GM04504 (cell line): ENCODE data around the gene MPHOSPH6.
A peak's percentile ranks its signal among the peaks of the same experiment; 100 is the strongest.
"Not testable (repeated sequence)": the region's sequence is repeated elsewhere in the genome, so short reads cannot be mapped to it uniquely, and the experiment has no call there.

Source experiments
- DNase-seq: peaks from one replicate; pipeline ENCODE4 v3.0.0-alpha.2; 2012; ENCODE audit warnings: low read depth

MPHOSPH6 gene

DNA sequence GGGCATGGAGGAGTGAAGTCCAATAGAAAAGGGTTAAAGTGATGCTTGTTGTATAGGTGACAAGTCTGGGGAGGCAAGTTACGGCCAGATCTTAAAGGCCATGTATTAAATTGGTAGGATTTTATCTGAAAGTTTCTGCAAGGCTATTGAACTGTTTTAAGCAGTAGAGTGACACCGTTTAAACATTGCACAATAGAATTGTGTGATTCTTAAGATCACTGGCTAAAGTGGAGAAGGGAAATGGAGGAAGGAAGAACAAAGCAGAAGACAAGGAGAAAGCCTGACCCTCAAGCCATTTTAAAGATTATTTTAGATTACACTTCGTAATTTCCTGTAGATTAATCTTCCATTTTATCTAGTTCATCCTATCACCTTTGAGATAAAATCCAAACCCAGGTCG is 5.6 kb upstream of the MPHOSPH6 start:
- no peak for DNase-seq

DNA sequence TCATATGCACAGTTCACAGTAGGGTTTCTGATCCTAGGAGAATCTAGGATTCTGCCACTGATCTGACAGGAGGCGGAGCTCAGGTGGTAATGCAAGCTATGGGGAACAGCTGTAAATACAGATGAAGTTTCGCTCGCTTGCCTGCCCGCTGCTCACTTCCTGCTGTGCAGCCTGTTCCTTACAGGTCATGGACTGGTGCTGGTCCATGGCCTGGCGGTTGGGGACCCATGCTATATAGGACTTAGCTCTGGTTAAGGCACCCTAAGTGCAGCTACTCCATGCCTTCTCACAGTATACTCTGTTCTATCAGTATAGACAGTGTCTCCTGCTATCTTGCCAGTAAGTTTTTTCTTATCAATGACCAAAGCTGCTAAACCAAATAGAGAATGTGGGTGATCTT is 2.4 kb downstream of the MPHOSPH6 start:
- no peak for DNase-seq

DNA sequence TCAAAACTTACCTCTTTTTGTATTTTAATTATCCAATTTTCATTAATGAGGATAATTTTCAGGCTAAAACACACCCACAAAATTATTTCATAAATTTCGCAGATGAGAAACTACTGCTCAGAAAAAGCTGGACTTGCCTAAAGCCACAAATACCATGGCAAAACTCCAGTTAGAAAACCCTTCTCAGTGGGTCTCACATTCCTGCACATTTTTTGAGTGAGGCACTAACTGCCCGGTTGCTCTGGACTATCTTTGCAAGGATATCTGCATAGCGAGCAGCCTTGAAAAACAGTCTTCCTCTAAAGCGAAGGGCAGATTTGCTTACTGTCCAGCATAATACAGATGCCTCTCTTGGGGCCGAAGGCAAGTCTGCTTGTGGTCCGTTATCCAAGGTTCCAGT is 9.8 kb downstream of the MPHOSPH6 start:
- no peak for DNase-seq

DNA sequence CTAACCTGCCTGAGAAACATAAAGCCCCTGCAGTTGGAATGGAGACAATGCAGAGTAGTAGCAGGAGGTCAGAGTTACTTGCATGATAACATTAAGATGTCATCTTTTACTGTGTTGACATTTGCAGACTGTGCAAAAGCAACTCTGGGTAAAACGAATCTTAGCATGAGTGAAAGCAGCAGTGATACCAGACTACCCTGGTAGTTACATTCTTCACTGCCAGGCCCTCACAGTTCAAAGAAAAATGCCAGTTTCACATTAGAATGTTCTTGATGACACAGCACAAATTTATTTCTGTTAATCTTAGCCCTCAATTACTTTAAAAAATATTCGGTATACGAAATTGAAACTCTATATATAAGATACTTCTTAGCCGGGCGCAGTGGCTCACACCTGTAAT is 12.2 kb downstream of the MPHOSPH6 start:
- no peak for DNase-seq

DNA sequence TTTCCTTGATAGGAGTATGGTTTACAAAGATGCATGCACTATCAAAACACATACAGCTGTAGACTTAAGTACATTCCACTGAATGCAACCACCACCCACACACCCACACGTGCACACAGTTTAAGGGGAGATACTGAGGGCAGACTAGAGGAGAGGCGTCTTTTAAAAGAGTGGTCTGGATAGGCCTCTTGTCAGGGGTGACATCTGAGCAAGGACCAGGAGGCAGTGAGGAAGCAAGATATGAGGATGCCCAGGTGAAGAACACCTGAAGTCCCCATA is 12.6 kb downstream of the MPHOSPH6 start:
- DNase-seq = no peak

DNA sequence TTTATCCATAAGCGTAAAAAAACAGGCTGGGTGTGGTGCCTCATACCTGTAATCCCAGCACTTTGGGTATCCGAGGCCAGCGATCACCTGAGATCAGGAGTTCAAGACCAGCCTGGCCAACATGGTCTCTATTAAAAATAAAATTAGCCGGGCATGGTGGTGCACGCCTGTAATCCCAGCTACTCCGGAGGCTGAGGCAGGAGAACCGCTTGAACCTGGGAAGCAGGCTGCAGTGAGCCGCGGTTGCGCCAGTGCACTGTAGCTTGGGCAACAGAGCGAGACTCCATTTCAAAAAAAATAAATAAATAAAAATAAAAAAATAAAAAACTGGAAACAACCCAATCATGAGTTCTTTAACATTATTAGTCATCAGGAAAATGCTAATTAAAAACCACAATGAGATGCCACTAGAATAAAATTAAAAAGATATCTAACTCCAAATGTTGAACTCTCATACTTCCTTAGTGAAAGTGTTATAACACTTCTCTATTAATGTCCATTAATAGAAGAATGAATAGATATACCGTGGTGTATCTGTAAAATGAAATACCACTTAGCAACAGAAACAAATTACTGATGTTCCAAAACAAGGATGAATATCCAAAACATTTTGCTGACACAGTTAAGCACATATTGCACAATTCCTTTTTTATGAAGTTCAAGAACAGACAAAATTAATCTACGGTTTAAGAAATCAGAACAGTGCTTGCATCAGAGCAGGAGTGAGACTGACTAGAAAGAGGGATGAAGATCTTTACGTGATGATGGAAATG is 13.1 kb downstream of the MPHOSPH6 start:
- DNase-seq = peak; percentile 22

DNA sequence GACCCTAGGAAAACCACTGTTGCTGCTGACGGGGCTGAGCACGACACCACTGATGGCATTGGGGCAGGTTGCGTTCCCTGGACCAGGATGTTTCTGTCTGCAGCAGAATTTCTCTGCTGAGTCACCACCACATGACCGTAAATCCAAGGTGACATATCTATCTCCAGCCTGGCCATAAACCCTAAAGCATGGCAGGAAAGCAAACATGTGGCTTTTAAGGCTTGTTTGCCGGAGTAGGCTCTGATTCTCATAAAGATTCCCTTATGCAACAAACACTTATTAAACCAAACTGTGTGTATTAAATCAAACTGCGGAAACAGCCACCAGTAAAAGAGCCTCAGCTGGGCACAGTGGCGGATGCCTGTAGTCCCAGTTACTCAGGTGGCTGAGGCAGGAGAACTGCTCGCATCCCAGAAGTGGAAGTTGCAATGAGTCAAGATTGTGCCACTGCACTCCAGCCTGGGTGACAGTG is 17.3 kb downstream of the MPHOSPH6 start:
- peak; percentile 23 for DNase-seq

DNA sequence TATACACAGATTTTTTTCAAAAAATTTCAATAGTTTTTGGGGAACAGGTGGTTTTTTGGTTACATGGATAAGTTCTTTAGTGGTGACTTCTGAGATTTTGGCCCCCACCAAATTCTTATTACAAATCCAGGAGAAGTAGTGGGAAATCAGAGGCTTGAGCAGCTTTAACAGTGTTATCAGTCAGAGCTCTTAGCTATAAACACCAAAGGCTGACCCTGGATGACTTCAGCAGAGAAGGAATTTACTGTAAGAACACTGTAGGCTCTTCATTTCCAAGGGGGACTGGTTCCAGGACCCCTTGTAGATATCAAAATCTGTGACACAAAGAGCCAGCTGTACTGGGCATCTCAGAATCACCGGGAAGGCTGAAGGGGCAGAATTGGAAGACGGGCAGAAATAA is 17.8 kb downstream of the MPHOSPH6 start:
- no peak for DNase-seq

DNA sequence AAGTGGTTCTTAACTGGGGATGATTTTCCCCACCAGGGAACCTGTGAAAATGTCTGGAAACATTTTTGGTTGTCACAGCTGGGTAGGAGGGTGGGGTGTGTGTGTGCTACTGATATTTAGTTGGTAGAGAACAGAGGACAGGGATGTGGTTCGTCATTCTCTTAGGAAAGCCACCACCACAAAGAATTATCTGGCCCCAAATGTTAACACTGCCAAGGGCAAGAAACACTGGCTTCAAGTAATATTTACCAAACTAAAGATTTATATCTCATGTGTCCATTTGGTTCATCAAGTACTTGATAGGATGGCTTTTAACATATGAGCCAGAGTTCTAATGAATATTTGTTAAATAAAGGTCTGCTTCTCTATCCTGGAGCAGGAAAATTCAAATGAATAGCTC is 19.5 kb downstream of the MPHOSPH6 start:
- no peak for DNase-seq

DNA sequence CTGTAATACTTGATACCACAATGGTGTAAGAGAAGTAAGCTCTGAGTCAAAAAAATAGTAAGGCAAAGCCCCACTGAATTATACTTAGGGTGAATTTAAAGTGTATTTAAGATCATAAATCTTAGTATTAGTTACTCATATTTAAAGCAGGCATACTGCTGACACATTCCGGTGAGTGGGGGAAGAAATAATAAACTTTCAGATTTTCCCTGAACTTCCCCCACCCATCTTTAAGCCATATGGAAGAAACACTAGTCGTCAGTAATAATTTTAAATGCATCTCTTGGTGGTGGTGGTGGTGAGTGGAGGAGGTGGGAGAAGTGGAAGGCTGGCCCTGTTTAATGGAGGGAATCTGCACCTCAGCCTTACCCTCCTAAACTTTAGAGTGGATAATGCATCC is 20.5 kb downstream of the MPHOSPH6 start:
- DNase-seq = no peak

DNA sequence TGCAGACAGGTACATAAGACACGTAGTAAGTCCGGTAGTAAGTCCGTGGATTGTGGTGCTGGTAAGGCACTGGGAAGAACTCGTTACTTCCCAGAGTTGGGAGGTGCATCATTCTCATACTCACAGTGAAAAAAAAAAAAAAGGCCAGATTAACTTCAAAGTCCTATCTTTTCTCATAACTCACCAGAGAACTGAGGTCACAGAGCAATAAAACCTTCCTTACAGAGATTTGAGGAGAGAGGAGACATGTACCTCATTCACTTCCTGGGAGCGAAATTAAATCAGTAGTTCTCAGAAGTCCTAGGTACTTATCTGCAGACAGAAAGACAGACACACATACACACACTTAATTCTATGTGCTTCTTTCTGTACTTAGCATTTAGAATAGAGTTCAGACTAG is 22.5 kb downstream of the MPHOSPH6 start:
- DNase-seq = no peak

DNA sequence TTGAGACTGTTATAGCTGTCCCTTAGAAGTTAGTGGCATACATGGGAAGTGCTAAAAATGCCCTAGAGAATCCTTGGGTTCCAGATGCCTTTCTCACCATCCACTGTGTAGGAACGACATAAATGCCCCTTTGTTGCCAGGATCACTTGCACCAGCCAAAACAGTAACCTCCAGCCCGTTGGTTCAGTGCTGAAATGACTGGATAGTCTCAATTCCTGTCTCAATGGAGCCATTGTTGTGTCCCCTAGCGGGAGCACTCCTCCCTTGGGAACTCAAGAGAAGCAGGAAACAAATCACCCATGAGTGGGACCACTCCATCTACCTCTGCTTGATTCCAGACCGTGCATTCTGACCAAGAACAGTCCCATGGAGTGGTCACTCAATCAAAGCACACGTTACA is 23.1 kb downstream of the MPHOSPH6 start:
- no peak for DNase-seq

DNA sequence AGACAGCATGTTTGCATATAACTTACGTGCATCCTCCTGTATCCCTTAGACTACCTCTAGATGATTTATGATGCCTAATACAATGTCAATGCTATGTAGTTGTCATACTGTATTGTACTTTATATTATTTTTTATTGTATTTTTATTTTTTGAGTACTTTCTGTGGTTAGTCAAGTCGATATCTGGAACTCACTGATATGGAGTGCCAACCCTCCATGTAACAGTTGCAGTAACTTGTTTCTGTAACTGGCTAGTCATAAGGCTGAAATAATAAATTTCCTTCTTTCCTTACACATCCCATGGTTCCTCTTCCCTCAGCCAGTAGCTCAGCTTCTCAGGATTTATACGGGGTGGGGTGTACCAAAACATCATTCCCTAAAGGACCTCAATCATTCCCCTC is 23.5 kb downstream of the MPHOSPH6 start:
- no peak for DNase-seq

DNA sequence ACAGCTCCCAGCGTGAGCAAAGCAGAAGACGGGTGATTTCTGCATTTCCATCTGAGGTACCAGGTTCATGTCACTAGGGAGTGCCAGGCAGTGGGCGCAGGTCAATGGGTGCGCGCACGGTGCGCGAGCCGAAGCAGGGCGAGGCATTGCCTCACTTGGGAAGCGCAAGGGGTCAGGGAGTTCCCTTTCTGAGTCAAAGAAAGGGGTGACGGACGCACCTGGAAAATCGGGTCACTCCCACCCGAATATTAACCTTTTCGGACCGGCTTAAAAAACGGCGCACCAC is 30.8 kb downstream of the MPHOSPH6 start:
- not testable (repeated sequence) for DNase-seq

DNA sequence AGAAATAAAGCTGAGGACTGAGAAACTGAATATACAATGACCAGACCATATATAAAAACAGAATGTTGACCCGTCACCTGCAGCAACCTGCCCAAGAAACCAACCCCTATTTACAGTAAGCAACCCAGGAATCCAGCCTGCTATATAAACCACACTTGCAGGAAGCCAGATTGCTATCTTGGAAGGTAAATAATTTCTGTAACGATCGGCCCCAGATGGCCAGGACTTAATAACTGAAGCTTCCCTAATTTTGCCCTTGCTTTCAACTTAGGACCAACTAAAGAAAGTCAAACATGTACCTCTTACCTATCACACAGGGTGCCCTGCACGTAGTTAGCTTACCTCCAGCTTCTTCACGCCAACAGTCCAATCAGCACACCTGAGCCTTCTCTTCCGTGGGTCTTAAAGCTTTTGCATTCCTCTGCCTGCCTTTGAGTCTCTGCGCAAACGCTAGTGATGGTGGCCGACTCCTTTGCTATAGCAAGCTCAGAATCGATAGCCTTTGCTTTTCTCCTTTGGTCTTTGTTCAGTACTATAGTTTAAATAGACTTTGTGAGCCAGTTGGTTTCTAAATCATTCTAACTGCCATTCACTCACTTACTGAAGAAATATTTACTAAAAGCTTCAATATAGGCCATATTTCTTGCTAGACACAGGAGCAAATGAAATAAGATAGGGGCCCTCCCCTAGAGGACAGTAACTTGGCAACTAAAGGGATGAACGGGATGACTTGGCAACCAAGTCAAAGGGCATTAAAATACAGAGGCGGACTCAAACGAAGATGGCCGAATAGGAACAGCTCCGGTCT is 31.3 kb downstream of the MPHOSPH6 start:
- no peak for DNase-seq

DNA sequence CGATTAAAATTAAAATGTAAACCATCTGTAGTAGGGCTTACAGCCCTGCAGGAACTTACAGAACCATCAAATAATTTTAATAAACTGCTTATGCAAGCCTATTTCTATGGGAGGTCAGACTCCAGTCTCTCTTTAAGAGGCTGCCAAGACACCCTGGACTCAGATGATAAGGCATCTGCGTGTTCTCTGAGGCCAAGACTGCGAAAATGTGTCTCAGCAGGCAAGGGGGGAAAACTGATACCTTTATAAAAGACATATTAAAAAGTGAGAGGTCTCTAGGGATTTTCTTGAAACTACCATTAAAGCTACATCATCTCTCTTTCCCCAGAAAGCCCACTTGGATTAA is 32.2 kb downstream of the MPHOSPH6 start:
- DNase-seq = no peak

DNA sequence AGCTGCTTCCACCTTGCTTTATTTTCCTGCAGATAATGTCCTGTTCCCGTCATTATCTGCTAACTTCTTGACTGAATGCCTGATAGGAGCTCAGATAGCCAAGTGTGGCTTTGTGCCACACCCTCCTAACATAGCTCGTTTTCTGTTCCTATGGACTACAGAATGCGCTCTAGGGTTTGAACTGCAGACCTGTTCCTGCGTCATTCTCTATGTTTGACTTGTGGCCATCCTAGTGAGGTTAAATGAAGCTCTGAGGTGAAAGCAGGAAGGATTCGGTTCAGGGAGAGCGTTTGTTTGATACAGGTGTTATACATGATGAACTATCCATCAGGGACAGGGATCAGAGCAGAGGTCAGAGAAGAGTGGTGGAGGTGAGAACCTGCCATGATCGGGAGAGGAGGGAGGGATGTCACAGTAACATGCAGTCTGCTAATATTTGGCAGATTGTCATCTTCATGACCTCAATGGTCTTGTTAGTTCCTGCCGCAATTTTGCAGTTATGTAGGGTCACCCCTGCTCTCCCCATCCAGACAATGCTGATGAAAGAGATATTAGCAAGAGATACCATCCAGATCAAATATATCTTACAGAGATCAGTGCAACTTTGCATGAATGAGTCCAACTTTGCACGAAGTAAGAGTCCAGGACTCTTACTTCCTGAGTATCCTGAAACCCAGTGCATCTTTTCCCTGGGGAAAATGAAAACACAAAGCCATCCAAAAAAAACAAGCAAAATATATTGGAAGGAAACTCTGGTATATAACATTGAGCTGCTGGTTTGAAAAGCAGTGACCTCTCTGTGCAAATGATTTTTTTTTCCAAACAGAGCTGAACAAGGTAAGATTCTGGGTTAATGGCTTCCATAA is 32.8 kb downstream of the MPHOSPH6 start:
- no peak for DNase-seq

DNA sequence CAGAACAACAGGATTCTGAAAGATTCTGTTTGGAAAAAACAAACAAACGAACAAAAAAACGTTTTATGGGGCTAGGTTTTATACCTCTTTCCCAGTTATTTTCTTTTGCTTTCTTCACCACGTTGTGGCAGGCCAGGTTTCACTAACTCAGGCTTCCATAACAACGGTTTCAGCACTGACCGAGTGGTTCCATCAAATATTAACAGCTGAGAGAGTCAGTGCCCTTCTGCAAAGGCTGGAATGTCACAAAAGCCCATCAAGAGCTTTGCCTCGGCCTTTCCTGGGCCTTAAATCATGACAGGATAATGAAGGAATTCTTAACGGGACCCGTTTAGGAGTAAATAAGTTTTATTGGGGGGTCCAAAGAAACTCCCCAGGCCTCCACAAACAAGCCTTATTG is 34.2 kb downstream of the MPHOSPH6 start:
- DNase-seq = no peak

DNA sequence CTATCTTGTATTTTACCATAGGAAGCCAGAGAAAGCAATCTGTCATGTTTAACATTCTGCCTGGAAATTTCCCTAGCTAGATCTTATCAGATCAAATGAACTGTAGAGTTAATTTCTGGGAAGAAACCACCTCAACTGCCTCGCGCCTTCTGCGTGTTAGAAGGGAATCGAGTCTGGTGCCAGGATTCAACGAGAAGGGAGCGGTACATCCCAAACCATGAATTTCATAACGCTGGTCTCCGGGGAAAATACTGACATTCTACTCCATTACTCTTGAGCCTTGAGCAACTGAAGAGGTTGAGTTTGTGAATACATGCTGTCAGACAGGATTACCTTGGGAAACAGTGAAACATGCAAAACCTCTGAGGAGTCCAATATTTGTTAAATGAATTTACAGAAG is 35.2 kb downstream of the MPHOSPH6 start:
- DNase-seq = no peak

DNA sequence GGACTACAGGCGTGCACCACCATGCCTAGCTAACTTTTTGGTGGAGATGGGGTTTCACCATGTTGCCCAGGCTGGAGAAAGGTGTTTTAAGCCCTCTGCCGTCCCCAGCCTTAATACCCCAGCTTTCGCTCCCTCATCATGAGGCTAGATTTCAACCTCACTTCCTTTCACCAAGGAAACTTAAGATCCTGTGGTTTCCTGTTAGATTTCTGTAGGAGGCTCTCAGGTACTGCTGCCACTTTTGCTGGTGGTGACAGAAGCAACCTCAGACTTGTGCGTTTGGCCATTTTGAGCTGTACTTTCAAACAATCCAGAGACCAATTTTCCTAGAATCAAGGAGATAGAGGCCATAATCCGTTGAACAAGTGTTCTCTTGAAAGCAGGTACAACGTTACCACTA is 36.2 kb downstream of the MPHOSPH6 start:
- DNase-seq = no peak

DNA sequence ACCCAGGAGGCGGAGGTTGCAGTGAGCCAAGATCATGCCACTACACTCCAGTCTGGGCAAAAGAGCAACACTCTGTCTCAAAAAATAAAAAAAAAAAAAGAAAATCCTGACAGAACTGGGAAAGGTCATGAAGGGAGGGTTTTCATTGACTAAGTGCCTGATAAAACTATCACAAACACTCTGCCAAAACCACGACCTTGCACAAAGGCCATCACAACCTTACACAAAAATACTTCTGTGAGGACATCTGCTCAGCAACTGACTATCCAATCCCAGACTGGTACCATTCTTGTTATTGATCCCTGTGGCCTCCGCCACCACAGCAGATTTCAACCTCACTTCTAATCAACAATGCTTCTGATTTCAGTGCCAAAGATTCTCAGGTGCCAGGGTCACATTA is 40.1 kb downstream of the MPHOSPH6 start:
- no peak for DNase-seq

DNA sequence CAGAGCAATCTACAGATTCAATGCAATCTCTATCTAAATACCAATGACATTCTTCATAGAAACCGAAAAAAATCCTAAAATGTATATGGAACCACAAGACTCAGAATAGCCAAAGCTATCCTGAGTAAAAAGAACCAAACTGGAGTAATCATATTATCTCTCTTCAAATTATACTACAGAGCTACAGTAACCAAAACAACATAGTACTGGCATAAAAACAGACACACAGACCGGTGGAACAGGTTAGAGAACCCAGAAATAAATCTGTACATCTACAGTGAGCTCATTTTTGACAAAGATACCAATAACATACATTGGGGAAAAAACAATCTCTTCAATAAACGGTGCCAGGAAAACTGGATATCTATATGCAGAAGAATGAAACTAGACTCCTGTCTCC is 45.4 kb downstream of the MPHOSPH6 start:
- DNase-seq = no peak

DNA sequence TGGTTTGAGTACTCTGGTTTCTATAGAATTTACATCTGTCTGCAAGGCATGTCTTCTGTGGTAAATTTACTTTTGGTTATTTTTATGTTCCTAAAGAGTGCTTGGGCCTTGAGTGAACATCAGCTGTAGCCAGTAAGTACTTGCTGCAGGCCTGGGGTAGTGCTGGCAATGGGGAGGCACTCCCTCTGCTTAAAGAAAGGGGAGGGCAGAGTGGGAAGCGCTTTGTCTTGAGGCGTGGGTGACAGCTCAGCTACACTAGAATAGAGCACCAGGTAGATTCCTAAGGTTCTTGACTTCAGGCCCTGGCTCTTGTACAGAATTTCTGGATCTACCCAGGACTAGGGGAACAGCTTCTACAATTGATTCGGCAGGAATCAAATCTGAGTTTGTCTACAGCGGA is 50.6 kb downstream of the MPHOSPH6 start:
- DNase-seq = no peak
